ENCODE results near the gene ZNRF2.
A peak's percentile ranks its signal among the peaks of the same experiment; 100 is the strongest.

The ZNRF2 gene

GRCh38 chr7:30284298-30285066 lies at the start of gene ZNRF2:
Gene ZNRF2, plus strand, starts transcription at chr7:30284597. Its CDS starts 761 bp downstream, at chr7:30285358.
- peak; percentile 87 to 99 (median 93) for DNase-seq
- intact Hi-C loops (cut with DNase I): loop anchor here (2.0 to 5.0 kb wide), 3 partner anchors 112 to 597 kb away; partner anchors contain the start of gene GGCT

GRCh38 chr7:30237271-30237695 lies 47.1 kb upstream of the ZNRF2 start:
- DNase-seq: no peak
- intact Hi-C loops (cut with DNase I): no loop called here

GRCh38 chr7:30238721-30239441 lies 45.5 kb upstream of the ZNRF2 start:
- intact Hi-C loops (cut with DNase I): no loop called here
- DNase-seq: peak in 3 of 10 donors; percentile 23 to 32 (median 26)

- DNase-seq: no peak
- intact Hi-C loops (cut with DNase I): no loop called here
These were observed 44.1 kb upstream of the ZNRF2 start for GRCh38 chr7:30240106-30240800.

- intact Hi-C loops (cut with DNase I): no loop called here
- no peak for DNase-seq
These were observed 42.6 kb upstream of the ZNRF2 start for GRCh38 chr7:30241767-30242166.

- intact Hi-C loops (cut with DNase I): no loop called here
- DNase-seq: no peak
These were observed 40.1 kb upstream of the ZNRF2 start for GRCh38 chr7:30244340-30244739.

GRCh38 chr7:30245913-30246312 lies 38.5 kb upstream of the ZNRF2 start:
- no peak for DNase-seq
- intact Hi-C loops (cut with DNase I): no loop called here

GRCh38 chr7:30246392-30246791 lies 38.0 kb upstream of the ZNRF2 start:
- DNase-seq: no peak

GRCh38 chr7:30247541-30248401 lies 36.6 kb upstream of the ZNRF2 start:
- no peak for DNase-seq
- intact Hi-C loops (cut with DNase I): no loop called here

More at GRCh38 chr7:30246392-30246791, 38.0 kb upstream of the ZNRF2 start:
- intact Hi-C loops (cut with DNase I): no loop called here

- DNase-seq: no peak
- intact Hi-C loops (cut with DNase I): no loop called here
These were observed 35.1 kb upstream of the ZNRF2 start for GRCh38 chr7:30249316-30249715.

GRCh38 chr7:30249986-30250774 lies 34.2 kb upstream of the ZNRF2 start:
- DNase-seq: no peak
- intact Hi-C loops (cut with DNase I): no loop called here

GRCh38 chr7:30251708-30252329 lies 32.6 kb upstream of the ZNRF2 start:
- intact Hi-C loops (cut with DNase I): no loop called here
- peak in 4 of 10 donors; percentile 43 to 90 (median 59) for DNase-seq

- intact Hi-C loops (cut with DNase I): no loop called here
- peak in 6 of 10 donors; percentile 17 to 88 (median 42) for DNase-seq
These were observed 31.3 kb upstream of the ZNRF2 start for GRCh38 chr7:30252885-30253795.

GRCh38 chr7:30253796-30254165 lies 30.6 kb upstream of the ZNRF2 start:
- intact Hi-C loops (cut with DNase I): no loop called here
- DNase-seq: no peak

GRCh38 chr7:30254248-30254647 lies 30.1 kb upstream of the ZNRF2 start:
- DNase-seq: no peak
- intact Hi-C loops (cut with DNase I): no loop called here

GRCh38 chr7:30254717-30255063 lies 29.7 kb upstream of the ZNRF2 start:
- intact Hi-C loops (cut with DNase I): no loop called here
- no peak for DNase-seq

- DNase-seq: no peak
- intact Hi-C loops (cut with DNase I): no loop called here
These were observed 29.2 kb upstream of the ZNRF2 start for GRCh38 chr7:30255064-30255769.
